ENCODE measurements around the gene SCP2.

DNA sequence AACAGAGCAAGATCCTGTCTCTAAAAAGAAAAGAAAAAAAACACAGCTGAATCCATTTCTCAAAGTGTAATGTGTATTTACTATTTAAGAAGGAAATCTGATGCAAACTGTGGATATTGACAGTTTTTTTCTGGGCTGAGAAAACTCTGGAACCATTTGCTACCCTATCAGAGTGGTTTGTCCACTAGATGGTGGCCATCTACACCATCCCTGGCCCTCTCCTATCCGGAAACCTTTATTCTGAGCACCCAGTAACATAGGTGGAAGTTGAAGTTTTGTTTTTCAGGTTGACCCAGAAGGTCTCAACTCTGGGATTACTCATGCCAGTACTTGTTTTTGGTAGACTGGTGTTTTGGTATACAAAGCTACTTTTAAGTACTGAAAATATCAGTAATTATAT, 25.7 kb upstream of the SCP2 start:
- no peak for TF ChIP-seq TAF1 (IDR thresholded peaks at IDR 0.05; ENCODE audit: low read depth)
- TF ChIP-seq MAX (IDR thresholded peaks at IDR 0.05): no peak
- TF ChIP-seq EP300 (IDR thresholded peaks at IDR 0.05; ENCODE audit: borderline replicate concordance): no peak
- TF ChIP-seq, protein P1, sequence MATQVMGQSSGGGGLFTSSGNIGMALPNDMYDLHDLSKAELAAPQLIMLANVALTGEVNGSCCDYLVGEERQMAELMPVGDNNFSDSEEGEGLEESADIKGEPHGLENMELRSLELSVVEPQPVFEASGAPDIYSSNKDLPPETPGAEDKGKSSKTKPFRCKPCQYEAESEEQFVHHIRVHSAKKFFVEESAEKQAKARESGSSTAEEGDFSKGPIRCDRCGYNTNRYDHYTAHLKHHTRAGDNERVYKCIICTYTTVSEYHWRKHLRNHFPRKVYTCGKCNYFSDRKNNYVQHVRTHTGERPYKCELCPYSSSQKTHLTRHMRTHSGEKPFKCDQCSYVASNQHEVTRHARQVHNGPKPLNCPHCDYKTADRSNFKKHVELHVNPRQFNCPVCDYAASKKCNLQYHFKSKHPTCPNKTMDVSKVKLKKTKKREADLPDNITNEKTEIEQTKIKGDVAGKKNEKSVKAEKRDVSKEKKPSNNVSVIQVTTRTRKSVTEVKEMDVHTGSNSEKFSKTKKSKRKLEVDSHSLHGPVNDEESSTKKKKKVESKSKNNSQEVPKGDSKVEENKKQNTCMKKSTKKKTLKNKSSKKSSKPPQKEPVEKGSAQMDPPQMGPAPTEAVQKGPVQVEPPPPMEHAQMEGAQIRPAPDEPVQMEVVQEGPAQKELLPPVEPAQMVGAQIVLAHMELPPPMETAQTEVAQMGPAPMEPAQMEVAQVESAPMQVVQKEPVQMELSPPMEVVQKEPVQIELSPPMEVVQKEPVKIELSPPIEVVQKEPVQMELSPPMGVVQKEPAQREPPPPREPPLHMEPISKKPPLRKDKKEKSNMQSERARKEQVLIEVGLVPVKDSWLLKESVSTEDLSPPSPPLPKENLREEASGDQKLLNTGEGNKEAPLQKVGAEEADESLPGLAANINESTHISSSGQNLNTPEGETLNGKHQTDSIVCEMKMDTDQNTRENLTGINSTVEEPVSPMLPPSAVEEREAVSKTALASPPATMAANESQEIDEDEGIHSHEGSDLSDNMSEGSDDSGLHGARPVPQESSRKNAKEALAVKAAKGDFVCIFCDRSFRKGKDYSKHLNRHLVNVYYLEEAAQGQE (IDR thresholded peaks at IDR 0.05; ENCODE audit: low read depth): no peak
- TF ChIP-seq RAD21 (IDR thresholded peaks at IDR 0.05; ENCODE audit: low read depth): no peak
- TF ChIP-seq USF1 (IDR thresholded peaks at IDR 0.05): no peak
- TF ChIP-seq YY1 (IDR thresholded peaks at IDR 0.05; ENCODE audit: low read depth): no peak
- TF ChIP-seq CEBPB (IDR thresholded peaks at IDR 0.05): no peak
- TF ChIP-seq TCF12 (IDR thresholded peaks at IDR 0.05; ENCODE audit: low read depth): no peak
- no peak for TF ChIP-seq FOXM1 (IDR thresholded peaks at IDR 0.05; ENCODE audit: borderline replicate concordance, low read depth)
- TF ChIP-seq CREB1 (IDR thresholded peaks at IDR 0.05; ENCODE audit: low read depth): no peak
- no peak for TF ChIP-seq ZBTB7A (IDR thresholded peaks at IDR 0.05; ENCODE audit: low read depth)
- no peak for TF ChIP-seq NFIC (IDR thresholded peaks at IDR 0.05)

Data from Ishikawa (cell line).